Neuron (in vitro differentiated cells): ENCODE results near the gene FGF5.
"Not testable (repeated sequence)": the region's sequence is repeated elsewhere in the genome, so short reads cannot be mapped to it uniquely, and the experiment has no call there.

Experiments used
- H2AFZ ChIP-seq: one replicate; pipeline ENCODE4 v1.6.1; 2013; ENCODE audit warnings: low read depth, mild to moderate bottlenecking, inconsistent platforms, low read length, moderate library complexity
- H3K27me3 ChIP-seq: one replicate; pipeline ENCODE4 v1.6.1; 2013; ENCODE audit warnings: low read length; ENCODE audit not compliant: insufficient read depth
- H3K36me3 ChIP-seq: one replicate; pipeline ENCODE4 v1.6.1; 2013; ENCODE audit warnings: low read length; ENCODE audit not compliant: insufficient read depth
- H3K4me1 ChIP-seq: one replicate; pipeline ENCODE4 v1.6.1; 2013; ENCODE audit warnings: low read length; ENCODE audit not compliant: insufficient read depth
- H3K4me3 ChIP-seq: 2 replicates; pipeline ENCODE4 v1.5.1; 2013; ENCODE audit warnings: mild to moderate bottlenecking, low read length, moderate library complexity
- H3K9me3 ChIP-seq: one replicate; pipeline ENCODE4 v1.6.1; 2013; ENCODE audit warnings: low read length

Gene FGF5

DNA sequence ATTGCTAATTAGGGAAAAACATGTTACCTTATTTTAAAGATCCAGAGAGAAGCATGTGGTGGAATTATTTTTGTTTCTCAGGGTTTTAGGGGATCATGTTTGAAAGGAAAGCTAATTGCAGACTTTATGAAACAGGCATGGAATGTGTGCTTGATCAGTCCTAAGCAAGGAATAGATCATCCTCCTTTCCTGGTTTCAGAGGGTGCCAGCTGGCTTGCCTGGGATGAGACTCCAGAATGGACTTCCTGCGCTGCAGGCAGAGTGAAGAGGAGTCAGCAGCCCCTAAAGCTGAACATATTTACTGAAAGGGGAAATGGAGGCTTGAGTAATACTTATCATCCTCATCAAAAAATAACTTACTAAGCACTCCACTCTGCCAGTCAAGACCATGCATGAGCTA lies 13.3 kb downstream of the FGF5 start:
- no peaks in the 10 kb centered on the region for H3K36me3 ChIP-seq
- no peaks in the 10 kb centered on the region for H3K9me3 ChIP-seq
- H2AFZ ChIP-seq: no peak overlapping the region
- H3K27me3 ChIP-seq: peaks cover 3% of the 10 kb centered on the region
- no peak overlapping the region for H3K4me3 ChIP-seq
- no peaks in the 10 kb centered on the region for H3K4me1 ChIP-seq

DNA sequence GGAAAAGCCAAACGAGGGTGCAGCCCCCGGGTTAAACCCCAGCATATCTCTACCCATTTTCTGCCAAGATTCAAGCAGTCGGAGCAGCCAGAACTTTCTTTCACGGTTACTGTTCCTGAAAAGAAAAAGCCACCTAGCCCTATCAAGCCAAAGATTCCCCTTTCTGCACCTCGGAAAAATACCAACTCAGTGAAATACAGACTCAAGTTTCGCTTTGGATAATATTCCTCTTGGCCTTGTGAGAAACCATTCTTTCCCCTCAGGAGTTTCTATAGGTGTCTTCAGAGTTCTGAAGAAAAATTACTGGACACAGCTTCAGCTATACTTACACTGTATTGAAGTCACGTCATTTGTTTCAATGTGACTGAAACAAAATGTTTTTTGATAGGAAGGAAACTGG lies 20.0 kb downstream of the FGF5 start:
- no peak overlapping the region for H2AFZ ChIP-seq

DNA sequence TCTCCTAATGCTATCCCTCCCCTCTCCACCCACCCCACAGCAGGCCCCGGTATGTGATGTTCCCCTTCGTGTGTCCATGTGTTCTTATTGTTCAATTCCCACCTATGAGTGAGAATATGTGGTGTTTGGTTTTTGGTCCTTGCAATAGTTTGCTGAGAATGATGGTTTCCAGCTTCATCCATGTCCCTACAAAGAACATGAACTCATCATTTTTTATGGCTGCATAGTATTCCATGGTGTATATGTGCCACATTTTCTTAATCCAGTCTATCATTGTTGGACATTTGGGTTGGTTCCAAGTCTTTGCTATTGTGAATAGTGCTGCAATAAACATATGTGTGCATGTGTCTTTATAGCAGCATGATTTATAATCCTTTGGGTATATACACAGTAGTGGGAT lies 24.2 kb downstream of the FGF5 start:
- H2AFZ ChIP-seq, H3K9me3 ChIP-seq, H3K36me3 ChIP-seq, H3K27me3 ChIP-seq, H3K4me3 ChIP-seq, H3K4me1 ChIP-seq: not testable (repeated sequence)

More for the DNA sequence above, 20.0 kb downstream of the FGF5 start:
- Histone ChIP-seq H3K9me3 (no peaks in the 10 kb centered on the region), H3K36me3 (no peaks in the 10 kb centered on the region), H3K27me3 (no peaks in the 10 kb centered on the region), H3K4me1 (no peaks in the 10 kb centered on the region), H3K4me3 (no peak overlapping the region)

DNA sequence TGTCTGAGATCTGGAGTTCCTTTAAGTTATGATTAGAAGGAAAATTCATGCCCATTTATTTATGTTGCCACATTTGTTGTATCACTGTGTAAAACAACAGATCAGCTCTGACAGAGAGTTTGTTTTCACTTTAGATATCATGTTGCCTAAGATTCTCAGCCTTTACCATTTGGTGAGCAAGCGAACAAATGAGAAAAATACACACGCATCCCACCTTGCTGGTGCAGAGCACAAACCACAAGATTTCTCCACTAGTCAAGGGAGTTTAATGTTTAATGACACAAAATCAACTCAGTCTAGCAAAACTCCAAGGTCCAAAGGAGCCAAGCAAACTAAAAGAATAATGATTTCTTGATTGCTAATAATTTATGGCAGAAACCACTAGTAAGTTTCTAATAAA lies 27.7 kb downstream of the FGF5 start:
- no peaks in the 10 kb centered on the region for H3K9me3 ChIP-seq

DNA sequence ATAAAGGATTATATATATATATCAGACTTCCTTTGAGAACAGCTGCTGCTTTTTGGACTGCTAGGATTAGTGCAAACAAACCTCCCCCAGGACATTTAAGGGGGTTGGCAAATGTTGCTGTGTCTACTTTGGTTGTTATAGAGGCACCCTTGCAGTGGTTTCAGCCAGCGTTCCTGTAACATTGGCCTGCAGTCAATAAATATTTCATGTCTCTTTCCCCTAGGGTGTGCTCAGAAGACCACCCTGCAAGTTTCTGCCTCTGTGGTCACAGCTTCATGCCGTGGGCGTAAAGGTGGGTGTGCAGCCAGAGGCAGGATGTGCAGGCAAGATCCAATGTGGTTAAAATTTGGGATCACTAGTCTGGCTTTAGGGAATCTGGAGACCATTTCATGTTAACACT lies 28.9 kb downstream of the FGF5 start:
- no peaks in the 10 kb centered on the region for H3K27me3 ChIP-seq
- no peaks in the 10 kb centered on the region for H3K36me3 ChIP-seq
- no peaks in the 10 kb centered on the region for H3K4me1 ChIP-seq
- H3K9me3 ChIP-seq: no peaks in the 10 kb centered on the region
- H2AFZ ChIP-seq: no peak overlapping the region
- no peak overlapping the region for H3K4me3 ChIP-seq

More for the DNA sequence above, 27.7 kb downstream of the FGF5 start:
- H3K4me1 ChIP-seq: no peaks in the 10 kb centered on the region
- no peak overlapping the region for H3K4me3 ChIP-seq
- H3K36me3 ChIP-seq: no peaks in the 10 kb centered on the region
- H3K27me3 ChIP-seq: no peaks in the 10 kb centered on the region
- no peak overlapping the region for H2AFZ ChIP-seq

DNA sequence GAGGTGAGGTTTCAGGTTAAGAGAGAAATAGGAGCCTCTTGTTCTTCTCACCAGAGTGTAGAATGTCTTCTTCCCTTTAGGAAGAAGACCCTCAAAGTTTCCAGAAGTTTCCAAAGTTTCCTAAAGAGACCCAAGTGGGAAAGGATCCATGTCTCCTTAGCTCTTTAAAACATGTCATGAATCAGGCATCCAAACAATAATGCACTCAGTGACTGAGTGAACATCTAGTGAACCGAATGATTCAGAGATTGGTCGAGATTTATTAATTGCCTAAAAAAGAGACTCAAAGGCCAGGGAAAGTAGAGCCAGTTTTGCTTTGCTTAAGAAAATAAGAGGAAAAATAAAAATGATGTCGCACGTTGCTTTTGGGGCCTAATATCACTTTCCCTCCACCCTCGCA lies 29.4 kb downstream of the FGF5 start:
- H3K27me3 ChIP-seq: no peaks in the 10 kb centered on the region
- no peak overlapping the region for H2AFZ ChIP-seq
- H3K36me3 ChIP-seq: no peaks in the 10 kb centered on the region
- H3K4me3 ChIP-seq: no peak overlapping the region
- H3K4me1 ChIP-seq: no peaks in the 10 kb centered on the region
- no peaks in the 10 kb centered on the region for H3K9me3 ChIP-seq

DNA sequence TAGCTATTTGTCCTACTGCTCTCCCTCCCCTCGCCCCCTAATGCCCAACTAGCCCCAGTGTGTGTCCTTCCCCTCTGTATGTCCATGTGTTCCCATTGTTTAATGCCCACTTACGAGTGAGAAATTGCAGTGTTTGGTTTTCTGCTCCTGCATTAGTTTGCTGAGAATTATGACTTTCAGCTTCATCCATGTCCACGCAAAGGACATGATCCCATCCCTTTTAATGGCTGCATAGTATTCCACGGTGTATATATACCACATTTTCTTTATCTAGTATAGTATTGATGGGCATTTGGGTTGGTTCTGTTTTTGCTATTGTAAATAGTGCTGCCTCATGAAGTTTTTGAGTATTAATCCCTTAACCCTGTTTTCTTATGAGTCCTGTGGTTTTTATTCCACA lies 35.4 kb downstream of the FGF5 start:
- H3K4me3 ChIP-seq: no peak overlapping the region

DNA sequence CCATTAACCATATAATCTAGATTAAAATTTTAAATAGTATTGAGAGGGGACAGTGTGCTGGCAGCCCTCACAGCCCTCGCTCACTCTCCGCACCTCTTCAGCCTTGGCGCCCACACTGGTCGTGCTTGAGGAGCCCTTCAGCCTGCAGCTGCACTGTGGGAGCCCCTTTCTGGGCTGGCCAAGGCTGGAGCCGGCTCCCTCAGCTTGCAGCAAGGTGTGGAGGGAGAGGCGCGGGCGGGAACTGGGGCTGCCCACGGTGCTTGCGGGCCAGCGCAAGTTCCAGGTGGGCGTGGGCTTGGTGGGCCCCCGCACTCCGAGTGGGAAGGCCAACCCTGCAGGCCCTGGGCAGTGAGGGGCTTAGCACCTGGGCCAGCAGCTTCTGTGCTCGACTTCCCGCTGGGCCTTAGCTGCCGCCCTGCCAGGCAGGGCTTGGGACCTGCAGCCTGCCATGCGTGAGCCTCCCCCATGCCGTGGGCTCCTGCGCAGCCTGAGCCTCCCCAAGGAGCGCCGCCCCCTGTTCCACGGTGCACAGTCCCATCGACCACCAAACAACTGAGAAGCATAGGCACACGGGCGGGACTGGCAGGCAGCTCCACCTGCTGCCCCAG lies 36.3 kb downstream of the FGF5 start:
- no peak overlapping the region for H3K4me3 ChIP-seq

More for the DNA sequence above, 35.4 kb downstream of the FGF5 start:
- Histone ChIP-seq H3K27me3 (no peaks in the 10 kb centered on the region), H3K4me1 (no peaks in the 10 kb centered on the region), H3K9me3 (no peaks in the 10 kb centered on the region), H2AFZ (no peak overlapping the region), H3K36me3 (no peaks in the 10 kb centered on the region)

DNA sequence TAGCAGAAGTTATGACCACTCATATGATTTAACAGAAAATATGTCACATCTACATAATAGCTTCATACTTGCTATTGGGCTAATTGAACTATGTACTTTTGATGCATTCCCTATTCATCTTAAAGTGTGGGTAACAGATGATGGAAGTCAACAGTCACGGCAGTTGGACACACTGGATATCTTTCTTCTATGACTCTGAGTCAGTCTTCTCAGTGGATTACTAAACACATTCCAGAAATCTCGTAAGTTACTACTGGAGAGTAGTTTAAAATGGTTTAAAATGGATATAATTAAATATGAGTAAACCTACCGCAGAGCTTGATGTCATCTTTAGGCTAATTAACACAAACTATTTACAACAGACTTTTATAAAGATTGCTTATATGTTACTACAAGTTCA lies 39.0 kb downstream of the FGF5 start:
- Histone ChIP-seq H3K4me1 (no peaks in the 10 kb centered on the region), H3K27me3 (peaks cover 6% of the 10 kb centered on the region), H3K36me3 (no peaks in the 10 kb centered on the region), H2AFZ (no peak overlapping the region), H3K9me3 (no peaks in the 10 kb centered on the region), H3K4me3 (no peak overlapping the region)

More for the DNA sequence above, 36.3 kb downstream of the FGF5 start:
- H3K36me3 ChIP-seq: no peaks in the 10 kb centered on the region
- no peaks in the 10 kb centered on the region for H3K4me1 ChIP-seq
- peaks cover 3% of the 10 kb centered on the region for H3K27me3 ChIP-seq
- H2AFZ ChIP-seq: no peak overlapping the region
- H3K9me3 ChIP-seq: no peaks in the 10 kb centered on the region

DNA sequence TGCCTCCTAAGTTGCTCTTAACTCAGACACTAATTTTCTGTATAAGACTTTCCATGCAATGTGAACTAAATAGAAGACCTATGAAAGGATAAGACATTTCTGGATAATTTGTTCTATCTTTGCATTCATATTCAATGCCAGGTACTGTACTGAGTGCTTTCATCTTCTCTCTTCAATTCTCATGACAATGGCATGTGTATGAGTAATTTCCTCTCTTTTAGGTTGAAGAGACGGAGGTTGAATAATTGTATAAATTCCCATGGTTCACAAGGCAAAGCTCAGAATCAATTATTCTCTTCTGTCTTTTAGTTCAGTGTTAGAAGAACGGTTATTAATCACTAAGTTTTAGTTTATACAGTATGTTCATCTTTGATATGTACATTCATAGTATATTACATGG lies 39.8 kb downstream of the FGF5 start:
- no peak overlapping the region for H3K4me3 ChIP-seq

DNA sequence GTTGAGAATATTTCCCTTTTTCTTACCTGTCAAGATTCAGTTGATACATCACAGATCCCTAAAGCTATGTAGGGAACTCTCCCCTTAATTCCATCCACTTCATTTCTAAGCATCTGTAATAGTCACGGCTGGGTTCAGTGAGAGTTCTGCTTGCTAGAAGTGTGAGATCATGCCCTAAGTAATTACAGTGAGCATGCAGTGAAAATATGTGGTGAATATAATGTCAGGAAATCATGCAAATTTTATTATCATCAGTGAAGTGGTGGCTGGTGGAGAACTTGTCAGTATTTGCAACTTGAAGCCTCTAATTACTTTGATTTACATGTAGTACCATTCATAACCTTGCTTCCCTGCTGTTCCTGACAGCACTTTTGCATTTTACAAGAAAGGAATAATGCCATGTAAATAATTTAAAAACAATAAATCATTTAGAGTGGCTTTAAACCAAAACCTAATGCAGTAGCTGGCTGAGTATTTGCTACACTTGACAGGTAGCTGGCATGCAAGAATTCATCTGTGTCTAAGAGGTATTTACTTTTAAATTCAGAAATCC lies 40.8 kb downstream of the FGF5 start:
- no peaks in the 10 kb centered on the region for H3K9me3 ChIP-seq
- H3K4me1 ChIP-seq: no peaks in the 10 kb centered on the region
- H3K36me3 ChIP-seq: no peaks in the 10 kb centered on the region
- H2AFZ ChIP-seq: no peak overlapping the region
- peaks cover 6% of the 10 kb centered on the region for H3K27me3 ChIP-seq
- H3K4me3 ChIP-seq: no peak overlapping the region

More for the DNA sequence above, 39.8 kb downstream of the FGF5 start:
- Histone ChIP-seq H3K27me3 (peaks cover 6% of the 10 kb centered on the region), H2AFZ (no peak overlapping the region), H3K36me3 (no peaks in the 10 kb centered on the region), H3K4me1 (no peaks in the 10 kb centered on the region), H3K9me3 (no peaks in the 10 kb centered on the region)

DNA sequence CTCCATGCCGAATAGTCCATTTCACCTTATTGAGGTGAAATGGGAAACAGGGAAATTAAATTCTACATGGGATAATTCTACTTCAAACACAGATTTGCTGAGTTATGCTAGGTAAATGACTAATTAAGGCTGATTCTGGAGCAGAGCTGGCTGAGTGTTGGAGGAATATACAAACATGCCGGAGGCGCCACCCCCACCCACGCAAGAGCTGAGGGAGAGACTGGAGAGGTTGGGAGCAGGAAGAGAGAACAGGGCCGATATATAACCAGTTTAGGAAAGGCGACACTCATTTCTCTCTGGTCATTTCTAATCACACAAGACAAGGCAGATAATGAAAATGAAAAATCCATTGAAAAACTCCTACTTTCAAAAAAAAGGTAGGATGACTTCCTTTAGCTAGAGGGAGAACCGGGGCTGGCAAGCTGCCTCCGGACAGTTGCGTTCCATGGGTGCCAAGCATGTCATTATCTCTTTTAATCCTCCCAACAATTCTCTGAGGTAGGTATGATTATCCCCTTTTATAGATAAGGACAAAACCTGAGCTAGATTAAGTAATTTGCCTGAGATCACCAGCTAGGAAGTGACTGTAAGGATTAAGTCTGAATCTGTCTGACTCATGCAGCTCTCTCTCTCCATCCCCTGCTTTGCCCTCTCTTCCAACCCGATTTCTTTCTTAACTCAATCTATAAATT lies 41.5 kb downstream of the FGF5 start:
- peaks cover 6% of the 10 kb centered on the region for H3K27me3 ChIP-seq

DNA sequence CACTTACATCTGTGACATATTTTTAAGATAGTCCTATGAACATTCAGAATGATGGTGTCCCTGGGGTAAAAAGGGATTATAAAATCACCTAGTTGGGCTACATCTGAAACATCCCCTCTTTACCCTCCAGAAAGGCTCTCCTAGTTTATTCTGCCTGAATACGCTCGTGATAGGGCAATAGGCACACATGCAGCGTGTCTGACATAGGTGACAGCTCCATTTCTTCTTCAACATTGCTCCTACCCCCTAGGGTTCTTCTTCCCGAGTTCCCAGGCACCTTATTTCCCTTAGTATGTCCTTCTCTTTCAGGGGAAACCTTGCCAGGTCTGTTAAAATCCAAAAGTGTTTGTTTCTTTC lies 42.0 kb downstream of the FGF5 start:
- Histone ChIP-seq H2AFZ (no peak overlapping the region), H3K4me3 (no peak overlapping the region), H3K9me3 (no peaks in the 10 kb centered on the region), H3K27me3 (peaks cover 6% of the 10 kb centered on the region), H3K4me1 (no peaks in the 10 kb centered on the region), H3K36me3 (no peaks in the 10 kb centered on the region)

More for the DNA sequence above, 41.5 kb downstream of the FGF5 start:
- Histone ChIP-seq H3K36me3 (no peaks in the 10 kb centered on the region), H3K4me1 (no peaks in the 10 kb centered on the region), H3K9me3 (no peaks in the 10 kb centered on the region), H2AFZ (no peak overlapping the region), H3K4me3 (no peak overlapping the region)
